ENCODE results near the gene COPS4.

DNA sequence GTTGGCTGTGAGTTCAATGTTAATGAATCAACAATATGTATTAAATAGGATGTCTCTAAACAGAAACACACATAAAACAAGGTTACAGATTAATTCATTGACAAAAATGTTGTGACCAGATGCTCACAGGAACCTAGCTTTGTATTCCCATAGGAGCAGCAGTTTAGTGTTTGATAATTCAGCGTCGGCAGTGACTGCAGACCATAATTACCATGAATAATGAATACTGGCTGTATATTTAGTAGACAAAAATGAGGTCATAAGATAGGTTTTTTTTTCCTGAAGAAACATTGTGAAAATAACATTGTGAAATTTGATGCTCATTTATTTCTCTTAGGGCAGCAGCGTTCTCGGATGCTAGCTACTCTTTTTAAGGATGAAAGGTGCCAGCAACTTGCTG lies 27.8 kb downstream of the COPS4 start:
- TF ChIP-seq CTCF (IDR thresholded peaks at IDR 0.05) = no peak
- TF ChIP-seq ZFX (IDR thresholded peaks at IDR 0.05; ENCODE audit: borderline replicate concordance) = no peak
